Measurements from ENCODE around the gene HFE.
A peak's percentile ranks its signal among the peaks of the same experiment; 100 is the strongest.
"Not testable (repeated sequence)": the region's sequence is repeated elsewhere in the genome, so short reads cannot be mapped to it uniquely, and the experiment has no call there.

The HFE gene, protein sequence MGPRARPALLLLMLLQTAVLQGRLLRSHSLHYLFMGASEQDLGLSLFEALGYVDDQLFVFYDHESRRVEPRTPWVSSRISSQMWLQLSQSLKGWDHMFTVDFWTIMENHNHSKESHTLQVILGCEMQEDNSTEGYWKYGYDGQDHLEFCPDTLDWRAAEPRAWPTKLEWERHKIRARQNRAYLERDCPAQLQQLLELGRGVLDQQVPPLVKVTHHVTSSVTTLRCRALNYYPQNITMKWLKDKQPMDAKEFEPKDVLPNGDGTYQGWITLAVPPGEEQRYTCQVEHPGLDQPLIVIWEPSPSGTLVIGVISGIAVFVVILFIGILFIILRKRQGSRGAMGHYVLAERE

DNA sequence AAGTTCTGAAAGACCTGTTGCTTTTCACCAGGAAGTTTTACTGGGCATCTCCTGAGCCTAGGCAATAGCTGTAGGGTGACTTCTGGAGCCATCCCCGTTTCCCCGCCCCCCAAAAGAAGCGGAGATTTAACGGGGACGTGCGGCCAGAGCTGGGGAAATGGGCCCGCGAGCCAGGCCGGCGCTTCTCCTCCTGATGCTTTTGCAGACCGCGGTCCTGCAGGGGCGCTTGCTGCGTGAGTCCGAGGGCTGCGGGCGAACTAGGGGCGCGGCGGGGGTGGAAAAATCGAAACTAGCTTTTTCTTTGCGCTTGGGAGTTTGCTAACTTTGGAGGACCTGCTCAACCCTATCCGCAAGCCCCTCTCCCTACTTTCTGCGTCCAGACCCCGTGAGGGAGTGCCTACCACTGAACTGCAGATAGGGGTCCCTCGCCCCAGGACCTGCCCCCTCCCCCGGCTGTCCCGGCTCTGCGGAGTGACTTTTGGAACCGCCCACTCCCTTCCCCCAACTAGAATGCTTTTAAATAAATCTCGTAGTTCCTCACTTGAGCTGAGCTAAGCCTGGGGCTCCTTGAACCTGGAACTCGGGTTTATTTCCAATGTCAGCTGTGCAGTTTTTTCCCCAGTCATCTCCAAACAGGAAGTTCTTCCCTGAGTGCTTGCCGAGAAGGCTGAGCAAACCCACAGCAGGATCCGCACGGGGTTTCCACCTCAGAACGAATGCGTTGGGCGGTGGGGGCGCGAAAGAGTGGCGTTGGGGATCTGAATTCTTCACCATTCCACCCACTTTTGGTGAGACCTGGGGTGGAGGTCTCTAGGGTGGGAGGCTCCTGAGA lies at the start of gene HFE:
Gene HFE, plus strand, starts transcription at position 146 of the 832 bp plus-strand sequence. Its CDS starts 12 bp downstream, at position 158.
- peak; percentile 19 for DNase-seq

DNA sequence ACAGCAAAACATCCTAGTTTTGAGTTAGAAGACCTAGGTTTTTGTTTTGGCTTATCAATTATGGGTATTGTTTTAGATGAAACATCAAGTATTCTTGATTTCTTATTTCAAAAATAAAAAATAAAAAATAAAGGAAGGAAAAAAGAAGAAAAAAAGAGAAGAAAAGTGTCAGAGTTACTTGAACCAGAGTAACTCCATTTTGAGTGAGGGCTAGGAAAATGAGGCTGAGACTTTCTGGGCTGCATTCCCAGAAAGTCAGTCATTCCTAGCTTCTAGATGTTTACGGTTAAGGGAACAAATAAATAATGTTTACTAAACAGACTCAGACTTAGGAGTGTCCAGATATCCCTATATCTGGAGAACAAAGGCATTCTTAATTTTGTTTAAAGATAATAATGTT lies 45.3 kb upstream of the HFE start:
- DNase-seq, result no peak

DNA sequence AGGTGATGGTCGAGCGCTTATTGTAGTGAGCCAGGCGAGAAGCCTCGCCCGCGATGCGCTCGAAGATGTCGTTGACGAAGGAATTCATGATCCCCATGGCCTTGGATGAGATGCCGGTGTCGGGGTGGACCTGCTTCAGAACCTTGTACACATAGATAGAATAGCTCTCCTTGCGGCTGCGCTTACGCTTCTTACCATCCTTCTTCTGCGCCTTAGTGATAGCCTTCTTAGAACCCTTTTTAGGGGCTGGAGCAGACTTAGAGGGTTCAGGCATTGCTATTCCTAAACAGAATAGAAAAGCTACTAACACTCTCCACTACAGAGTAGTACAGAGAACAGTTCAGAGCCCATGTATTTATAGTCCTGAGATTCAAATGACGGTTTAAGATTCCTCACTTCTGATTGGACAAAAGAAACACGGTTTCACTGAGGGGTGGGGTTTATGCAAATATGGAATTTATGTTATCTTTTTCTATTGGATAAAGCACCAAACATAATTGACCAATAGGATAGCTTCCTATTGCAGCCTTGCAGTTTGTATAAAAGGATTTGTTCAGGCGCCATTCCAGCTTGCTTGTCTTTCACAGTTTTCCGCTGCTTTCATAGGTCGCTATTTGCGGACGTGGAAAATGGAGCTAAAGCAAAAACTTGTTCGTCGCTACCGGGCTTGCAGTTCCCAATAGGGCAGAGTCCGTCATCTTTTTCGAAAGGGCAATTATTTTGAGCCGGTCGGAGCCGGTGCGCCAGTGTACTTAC lies 43.7 kb upstream of the HFE start:
- peak; percentile 98 for DNase-seq

DNA sequence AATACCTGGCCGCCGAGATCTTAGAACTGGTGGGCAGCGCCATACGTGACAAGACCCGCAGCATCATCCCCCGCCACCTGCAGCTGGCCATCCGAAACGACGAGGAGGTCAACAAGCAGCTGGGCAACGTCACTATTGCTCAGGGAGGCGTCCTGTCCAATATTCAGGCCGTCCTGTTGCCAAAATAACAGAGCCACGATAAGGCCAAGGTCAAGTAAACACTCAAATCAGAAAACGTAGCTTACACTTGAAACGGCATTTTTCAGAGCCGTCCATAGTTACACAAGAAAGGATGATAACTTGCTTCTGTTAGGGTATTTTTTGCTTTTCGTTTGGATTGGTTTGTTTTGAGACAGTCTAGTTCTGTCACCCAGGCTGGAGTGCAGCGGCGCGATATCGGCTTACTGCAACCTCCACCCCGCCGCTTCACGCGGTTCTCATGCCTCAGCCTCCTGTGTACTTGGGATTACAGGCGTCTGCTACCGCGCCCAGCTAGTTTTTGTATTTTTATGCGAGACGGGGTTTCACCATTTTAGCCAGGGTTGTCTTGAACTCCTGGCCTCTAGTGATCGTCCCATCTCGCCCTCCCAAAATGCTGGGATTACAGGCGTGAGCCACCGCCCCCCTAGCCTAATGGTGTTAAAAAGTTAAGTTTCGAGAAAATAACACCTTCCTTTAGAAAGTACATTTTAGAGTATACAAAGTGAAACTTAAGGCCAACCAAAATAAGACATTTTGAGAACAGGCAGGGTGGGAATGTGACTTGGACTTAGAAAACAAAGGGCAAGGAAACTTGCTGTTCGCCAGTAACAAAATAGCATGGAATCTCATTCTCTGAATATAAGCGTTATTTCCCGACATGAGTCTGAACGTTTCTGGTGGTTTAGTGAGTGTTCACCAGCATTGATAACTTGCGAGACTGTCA lies 42.8 kb upstream of the HFE start:
- DNase-seq, result peak; percentile 56

DNA sequence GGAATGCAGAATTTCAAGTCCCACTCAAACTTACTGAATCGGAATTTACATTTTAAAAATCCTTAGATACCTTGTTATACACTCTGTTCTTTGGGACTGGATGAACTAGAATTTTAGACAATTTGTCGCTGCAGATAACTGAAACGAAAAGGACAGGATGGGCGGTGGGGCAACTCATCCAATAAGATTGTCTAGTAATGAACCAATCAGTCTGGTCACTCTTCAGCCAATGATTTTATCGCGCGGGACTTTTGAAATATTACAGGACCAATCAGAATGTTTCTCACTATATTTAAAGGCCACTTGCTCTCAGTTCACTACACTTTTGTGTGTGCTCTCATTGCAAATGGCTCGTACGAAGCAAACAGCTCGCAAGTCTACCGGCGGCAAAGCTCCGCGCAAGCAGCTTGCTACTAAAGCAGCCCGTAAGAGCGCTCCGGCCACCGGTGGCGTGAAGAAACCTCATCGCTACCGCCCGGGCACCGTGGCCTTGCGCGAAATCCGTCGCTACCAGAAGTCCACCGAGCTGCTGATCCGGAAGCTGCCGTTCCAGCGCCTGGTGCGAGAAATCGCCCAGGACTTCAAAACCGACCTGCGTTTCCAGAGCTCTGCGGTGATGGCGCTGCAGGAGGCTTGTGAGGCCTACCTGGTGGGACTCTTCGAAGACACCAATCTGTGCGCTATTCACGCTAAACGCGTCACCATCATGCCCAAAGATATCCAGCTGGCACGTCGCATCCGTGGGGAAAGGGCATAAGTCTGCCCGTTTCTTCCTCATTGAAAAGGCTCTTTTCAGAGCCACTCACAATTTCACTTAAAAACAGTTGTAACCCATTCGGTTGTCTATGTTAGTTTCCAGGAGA lies 41.9 kb upstream of the HFE start:
- peak; percentile 97 for DNase-seq

DNA sequence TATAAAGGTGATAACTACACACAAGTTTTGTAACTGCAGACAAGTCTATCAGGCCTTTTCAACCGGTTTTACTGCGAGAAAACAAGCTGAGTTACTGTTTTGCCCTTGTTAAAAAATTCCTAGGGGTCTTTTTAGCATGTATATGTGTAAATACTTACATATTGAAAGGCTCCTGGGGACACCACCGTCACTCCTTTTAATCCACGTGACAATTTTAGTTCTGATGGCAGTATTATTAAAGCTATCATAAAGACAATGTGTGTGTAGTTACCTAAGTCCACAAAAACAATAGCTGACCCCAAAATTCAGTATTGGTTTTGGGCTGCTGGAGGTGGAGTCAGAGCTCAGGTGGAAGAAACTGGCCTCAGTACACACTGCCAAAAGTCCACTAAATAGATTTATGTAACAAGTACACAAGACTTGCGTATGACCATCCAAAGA lies 41.3 kb upstream of the HFE start:
- peak; percentile 79 for DNase-seq

DNA sequence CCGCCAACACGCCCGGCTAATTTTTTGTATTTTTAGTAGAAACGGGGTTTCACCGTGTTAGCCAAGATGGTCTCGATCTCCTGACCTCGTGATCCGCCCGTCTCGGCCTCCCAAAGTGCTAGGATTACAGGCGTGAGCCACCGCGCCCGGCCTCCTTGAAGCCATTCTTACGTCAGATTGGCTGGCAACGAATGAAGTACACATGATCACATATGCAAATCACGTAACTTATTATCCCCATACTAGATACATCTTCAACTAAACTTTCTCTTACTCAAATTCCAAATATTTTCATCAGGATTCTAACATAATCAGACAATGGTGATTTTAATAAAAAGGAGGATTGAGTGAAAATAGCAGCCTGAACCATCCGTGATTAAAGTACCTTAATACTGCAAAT lies 39.9 kb upstream of the HFE start:
- DNase-seq, result not testable (repeated sequence)

DNA sequence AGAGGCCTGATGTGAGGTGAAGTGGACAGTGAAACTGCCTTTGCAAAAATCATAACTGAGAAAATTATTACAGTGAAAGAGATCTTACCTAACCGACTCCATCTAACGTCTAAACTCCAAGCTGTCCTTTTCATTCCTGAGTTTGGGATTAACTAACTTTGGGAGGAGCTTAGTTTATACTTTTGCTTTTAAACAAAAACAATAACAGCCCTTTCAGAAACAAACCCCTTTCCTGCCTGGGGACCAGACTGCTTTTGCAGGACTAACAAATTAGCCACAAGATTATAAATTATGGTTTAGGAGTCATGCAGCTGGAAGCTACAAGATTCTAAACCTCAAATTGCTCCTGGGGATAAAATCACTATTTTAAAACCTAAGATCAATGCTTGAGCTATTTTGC lies 38.6 kb upstream of the HFE start:
- DNase-seq, result no peak

DNA sequence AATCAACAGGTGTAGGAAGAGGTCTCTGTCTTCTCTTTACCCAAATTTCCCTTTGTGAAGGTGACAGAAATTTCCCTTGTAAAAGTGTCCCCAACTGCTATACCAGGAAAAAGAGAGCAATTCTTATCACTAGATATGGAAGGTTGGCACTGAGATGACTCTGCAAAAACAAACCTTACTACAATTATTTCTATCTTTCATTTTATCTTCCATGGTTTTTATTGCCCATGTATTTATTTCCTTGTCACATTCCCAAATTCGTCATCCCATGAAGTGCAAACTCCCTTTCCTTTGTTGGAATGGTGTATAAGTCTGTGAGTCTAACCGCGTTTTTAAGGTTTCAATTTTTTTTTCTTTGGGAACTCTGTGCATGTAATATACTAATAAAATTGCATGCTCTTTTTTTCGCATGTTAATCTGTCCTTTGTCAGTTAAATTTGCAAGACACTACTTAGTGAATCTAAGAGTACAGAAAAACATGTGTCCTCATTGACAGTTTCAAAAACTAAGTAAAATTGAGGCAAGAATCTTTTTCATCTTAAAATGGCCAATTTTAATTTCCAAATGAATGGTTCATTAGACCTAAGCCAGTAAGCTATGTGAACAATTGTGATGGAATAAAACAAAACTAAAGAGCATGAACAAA lies 35.4 kb upstream of the HFE start:
- DNase-seq, result no peak

DNA sequence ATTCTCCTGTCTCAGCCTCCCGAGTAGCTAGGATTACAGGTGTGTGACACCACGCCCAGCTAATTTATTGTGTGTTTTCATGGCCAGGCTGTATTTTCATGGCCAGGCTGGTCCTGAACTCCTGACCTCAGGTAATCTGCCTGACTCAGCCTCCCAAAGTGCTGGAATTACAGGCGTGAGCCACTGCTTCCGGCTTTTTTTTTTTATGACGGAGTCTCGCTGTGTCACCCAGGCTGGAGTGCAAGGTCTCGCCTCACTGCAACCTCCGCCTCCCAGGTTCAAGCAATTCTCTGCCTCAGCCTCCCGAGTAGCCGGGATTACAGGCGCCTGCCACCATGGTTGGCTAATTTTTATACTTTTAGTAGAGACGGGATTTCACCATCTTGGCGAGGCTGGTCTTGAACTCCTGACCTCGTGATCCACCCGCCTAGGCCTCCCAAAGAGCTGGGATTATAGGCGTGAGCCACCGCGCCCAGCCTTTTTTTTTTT lies 34.4 kb upstream of the HFE start:
- DNase-seq, result not testable (repeated sequence)

DNA sequence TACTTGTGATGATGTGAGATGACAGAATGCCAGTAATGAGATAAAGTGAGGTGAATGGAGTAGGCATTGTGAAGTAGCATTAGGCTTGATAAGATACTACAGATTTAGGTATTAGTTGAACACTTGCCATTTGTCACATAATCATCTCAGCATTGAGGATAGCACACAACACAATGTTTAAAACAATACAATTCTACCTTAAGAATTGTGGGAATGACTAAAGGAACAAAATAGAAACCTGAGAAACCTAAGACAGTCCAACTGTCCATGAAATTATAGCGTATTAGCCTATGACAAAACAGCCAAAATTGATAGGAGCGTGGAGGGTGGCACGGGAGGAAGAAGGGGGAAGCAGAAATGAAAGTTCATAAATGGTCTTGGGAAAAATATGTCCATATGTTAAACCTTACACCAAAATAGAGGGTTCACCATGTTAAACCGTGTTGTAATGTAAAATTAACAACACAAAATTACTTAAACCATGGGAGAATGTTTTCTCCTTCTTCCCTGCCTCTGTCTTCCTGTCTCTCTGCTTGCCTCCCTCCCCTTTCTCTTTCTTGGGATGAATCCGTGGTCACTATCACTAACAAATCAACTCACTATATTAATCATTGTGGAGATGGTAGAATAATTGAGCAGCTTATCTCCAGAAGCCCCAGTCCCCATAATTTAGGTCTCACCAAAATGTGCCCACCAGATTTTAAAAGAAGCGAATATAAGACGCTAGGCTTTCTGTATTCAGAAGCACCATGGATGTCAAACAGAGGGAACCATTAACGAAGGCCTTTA lies 33.0 kb upstream of the HFE start:
- peak; percentile 29 for DNase-seq

DNA sequence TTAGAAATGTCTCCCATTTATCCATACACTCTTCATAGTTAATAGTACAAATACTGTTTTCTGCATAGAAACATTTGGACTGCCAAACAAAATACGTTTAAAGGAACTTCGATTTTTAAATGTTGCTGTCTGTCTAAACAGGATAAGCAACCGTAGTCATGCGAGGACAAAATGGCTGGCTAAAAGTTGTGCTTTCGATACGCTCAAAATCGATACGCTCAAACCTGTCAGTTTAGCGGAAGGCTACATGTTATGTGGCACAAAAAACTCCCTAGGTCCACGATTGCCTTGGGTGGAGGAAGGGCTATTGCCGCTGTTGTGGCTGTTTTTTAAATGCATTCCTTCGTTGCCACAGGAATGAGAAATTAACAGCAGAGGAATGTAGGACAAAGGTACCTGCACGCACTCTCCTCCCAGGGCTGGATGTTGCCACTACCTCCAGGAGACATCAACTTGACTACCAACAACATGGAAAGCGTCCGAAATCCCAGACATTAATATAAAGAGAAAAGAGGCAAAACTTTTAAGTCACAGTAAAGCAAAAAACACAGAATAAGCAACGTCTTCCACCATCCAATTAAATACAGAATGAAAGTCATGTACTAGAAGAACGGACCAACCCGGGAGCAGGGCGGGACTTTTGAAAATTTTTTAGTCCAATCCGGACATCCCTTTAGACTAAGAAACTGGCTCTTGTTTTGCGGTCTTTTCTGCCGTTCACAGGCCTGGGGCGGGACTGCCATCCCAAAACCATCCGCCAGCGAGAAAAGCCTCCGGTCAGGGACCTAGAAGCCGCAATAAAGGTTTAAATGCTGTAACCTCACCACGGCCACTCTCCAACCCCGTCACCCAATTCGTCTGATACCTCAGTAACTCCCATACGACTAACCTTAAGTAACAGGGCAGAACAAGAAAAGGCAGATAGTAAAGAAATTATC lies 32.2 kb upstream of the HFE start:
- peak; percentile 98 for DNase-seq

DNA sequence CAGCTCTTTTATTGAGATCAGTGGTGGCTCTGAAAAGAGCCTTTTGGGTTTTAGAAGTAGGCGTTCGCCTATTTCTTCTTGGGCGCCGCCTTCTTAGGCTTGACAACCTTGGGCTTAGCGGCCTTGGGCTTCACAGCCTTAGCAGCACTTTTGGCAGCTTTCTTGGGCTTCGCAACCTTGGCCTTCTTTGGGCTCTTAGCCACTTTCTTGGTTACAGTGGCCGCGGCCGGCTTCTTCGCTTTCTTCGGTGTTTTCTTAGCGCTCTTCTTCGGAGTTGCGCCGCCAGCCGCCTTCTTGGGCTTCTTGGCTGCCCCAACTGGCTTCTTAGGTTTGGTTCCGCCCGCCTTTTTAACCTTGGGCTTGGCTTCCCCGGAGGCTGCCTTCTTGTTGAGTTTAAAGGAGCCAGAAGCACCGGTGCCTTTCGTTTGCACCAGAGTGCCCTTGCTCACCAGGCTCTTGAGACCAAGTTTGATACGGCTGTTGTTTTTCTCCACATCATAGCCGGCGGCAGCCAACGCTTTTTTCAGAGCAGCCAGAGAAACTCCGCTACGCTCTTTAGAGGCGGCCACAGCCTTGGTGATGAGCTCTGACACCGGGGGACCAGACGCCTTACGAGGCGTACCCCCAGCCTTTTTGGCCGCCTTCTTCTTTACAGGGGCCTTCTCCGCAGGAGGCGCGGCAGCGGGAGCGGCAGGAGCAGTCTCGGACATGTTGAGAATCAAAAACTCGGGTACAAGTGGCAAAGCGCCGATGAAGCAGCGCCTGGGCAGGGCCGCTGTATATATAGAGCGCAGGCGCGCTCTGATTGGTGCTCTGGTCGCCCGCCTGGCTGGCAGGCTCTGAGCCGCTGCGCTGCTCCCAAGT lies 31.3 kb upstream of the HFE start:
- DNase-seq, result peak; percentile 92

DNA sequence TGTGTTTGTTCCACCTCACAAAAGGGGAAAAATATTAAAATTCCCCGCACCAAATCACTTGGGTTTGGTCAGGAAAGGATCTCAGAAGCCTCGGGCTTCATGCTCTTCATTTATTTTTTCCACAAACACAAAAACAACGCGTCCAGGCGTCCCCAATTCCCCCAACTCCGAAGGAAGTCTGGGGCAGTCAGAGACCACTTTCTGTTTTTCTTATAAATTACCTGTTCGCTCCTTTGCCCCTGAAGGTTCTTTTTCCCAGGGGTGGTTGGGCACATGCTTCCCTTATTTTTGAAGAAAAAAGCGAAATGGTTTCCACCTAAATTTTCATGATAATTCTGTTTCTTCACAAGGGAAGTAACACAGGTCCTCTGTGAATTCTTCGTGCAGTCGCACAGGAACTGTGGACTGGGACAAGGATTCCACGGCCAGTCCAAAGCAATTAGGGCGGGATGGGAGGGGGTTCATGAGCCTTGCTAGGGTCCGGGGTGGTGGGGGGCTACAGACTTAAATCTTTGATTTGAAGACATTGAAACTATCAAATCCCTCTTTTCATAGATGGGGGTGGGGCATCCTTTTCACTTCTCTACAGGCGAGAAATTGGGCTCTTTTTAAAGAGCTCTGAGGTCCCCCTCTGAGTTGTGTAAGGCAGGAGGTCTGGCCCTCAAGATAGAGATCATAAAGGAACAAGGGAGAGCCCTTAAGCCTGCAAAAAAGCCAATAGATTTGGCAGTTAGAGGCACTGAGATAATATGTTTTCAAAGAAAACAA lies 30.5 kb upstream of the HFE start:
- DNase-seq, result peak; percentile 50

DNA sequence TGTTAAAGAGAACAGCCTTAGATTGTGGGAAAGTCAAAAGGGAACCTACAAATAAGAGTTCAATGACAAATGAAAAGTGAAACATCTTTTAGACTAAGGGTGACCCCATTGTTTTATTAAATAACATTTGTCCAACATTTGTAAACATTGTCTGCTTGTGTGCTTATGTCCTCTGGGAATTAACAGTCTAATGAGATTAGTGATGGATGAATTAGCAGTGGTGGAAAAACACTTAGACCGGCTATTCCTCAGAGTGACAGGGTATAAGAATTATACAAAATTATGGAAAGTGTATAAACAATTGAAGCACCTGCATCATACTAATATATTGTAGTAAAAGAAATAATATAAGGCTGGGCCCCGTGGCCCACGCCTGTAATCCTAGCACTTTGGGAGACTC lies 29.3 kb upstream of the HFE start:
- DNase-seq, result no peak

DNA sequence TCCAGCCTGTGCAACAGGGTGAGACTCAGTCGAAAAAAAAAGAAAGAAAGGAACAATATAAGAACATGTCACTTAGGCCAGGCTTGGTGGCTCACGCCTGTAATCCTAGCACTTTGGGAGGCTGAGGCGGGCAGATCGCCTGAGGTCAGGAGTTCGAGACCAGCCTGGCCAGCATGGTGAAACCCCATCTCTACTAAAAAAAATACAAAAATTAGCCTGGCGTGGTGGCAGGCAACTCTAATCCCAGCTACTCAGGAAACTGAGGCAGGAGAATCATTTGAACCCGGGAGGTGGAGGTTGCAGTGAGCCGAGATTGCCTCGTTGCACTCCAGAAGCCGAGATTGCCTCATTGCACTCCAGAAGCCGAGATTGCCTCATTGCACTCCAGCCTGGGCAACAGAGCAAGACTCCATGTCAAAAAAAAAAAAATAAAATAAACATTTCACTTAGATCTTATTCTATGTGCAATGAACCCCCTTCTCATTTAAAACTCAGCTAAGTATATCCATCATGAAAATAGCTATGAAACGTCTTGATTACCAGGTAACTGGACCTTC lies 28.7 kb upstream of the HFE start:
- DNase-seq, result not testable (repeated sequence)
